Neural progenitor cell (in vitro differentiated cells): ENCODE data around the gene FAM217A. TPM values are rescaled to one million over a fixed set of nuclear protein-coding genes. Genes with fewer than 3 reads are reported as not detected.

Experiments used
- DNase-seq: peaks from one replicate; pipeline ENCODE4 v3.0.0-alpha.2; 2016; ENCODE audit warnings: low spot score
- H2AFZ ChIP-seq: fragments of 200-600 bp; sonication (generic); replicated peaks from 2 replicates; pipeline ENCODE4 v1.6.1; 2016; ENCODE audit warnings: antibody characterized with exemption
- H3F3A ChIP-seq: fragments of 200-600 bp; sonication (generic); 2 replicates; pipeline ENCODE4 v1.6.1; 2016; ENCODE audit warnings: antibody characterized with exemption, low read depth
- H3K27ac ChIP-seq: fragments of 200-600 bp; sonication (generic); 2 replicates; pipeline ENCODE4 v1.5.1; 2016; ENCODE audit warnings: mild to moderate bottlenecking
- H3K27me3 ChIP-seq: fragments of 200-600 bp; sonication (generic); 2 replicates; pipeline ENCODE4 v1.6.1; 2016; ENCODE audit warnings: mild to moderate bottlenecking, moderate library complexity
- H3K36me3 ChIP-seq: fragments of 200-600 bp; sonication (generic); 2 replicates; pipeline ENCODE4 v1.5.1; 2016
- H3K4me1 ChIP-seq: fragments of 200-600 bp; sonication (generic); 2 replicates; pipeline ENCODE4 v1.6.1; 2016; ENCODE audit warnings: mixed run types
- H3K4me2 ChIP-seq: fragments of 200-600 bp; sonication (generic); 2 replicates; pipeline ENCODE4 v1.6.1; 2016
- H3K4me3 ChIP-seq: fragments of 200-600 bp; sonication (generic); 2 replicates; pipeline ENCODE4 v1.5.1; 2016
- H3K79me2 ChIP-seq: fragments of 200-600 bp; sonication (generic); 2 replicates; pipeline ENCODE4 v1.6.1; 2016; ENCODE audit warnings: low read depth
- H3K9ac ChIP-seq: fragments of 200-600 bp; sonication (generic); 2 replicates; pipeline ENCODE4 v1.6.1; 2016
- H3K9me3 ChIP-seq: fragments of 200-600 bp; sonication (generic); 2 replicates; pipeline ENCODE4 v1.5.1; 2016; ENCODE audit warnings: low read depth
- H4K20me1 ChIP-seq: fragments of 200-600 bp; sonication (generic); 2 replicates; pipeline ENCODE4 v1.6.1; 2016; ENCODE audit warnings: low read depth
- H3K27ac Mint-ChIP-seq: 3 replicates; pipeline ENCODE4 v1.8.0; 2021; ENCODE audit warnings: mixed read lengths
- H3K27me3 Mint-ChIP-seq: 2 replicates; pipeline ENCODE4 v1.8.0; 2022; ENCODE audit warnings: low read depth, mild to moderate bottlenecking, inconsistent platforms, moderate library complexity, mixed read lengths; ENCODE audit not compliant: insufficient read depth
- H3K36me3 Mint-ChIP-seq: 3 replicates; pipeline ENCODE4 v1.8.0; 2021; ENCODE audit warnings: mixed read lengths
- H3K4me1 Mint-ChIP-seq: 3 replicates; pipeline ENCODE4 v1.8.0; 2021; ENCODE audit warnings: mixed read lengths
- H3K4me3 Mint-ChIP-seq: 3 replicates; pipeline ENCODE4 v1.8.0; 2021; ENCODE audit warnings: mild to moderate bottlenecking, moderate library complexity, mixed read lengths
- H3K9me3 Mint-ChIP-seq: 3 replicates; pipeline ENCODE4 v1.8.0; 2020; ENCODE audit warnings: mixed read lengths
- EZH2 ChIP-seq: fragments of 200-600 bp; sonication (generic); IDR thresholded peaks from 2 replicates; pipeline ENCODE4 v1.6.1; 2017; ENCODE audit warnings: antibody characterized with exemption, mild to moderate bottlenecking, moderate library complexity
- EZH2phosphoT487 ChIP-seq: fragments of 200-600 bp; sonication (generic); IDR thresholded peaks from 2 replicates; pipeline ENCODE4 v1.6.1; 2017; ENCODE audit warnings: antibody characterized with exemption
- total RNA-seq: library from RNA; depleted of rRNA; stranded (reverse); fragments of >200 nt; gene quantifications from 2 replicates; pipeline ENCODE4 v1.2.3, GENCODE V29; 2015; ENCODE audit warnings: low replicate concordance
- TF ChIP-seq, protein P1 (sequence below): fragments of 200-600 bp; sonication (generic); IDR thresholded peaks from 2 replicates; pipeline ENCODE4 v1.5.1; 2017; ENCODE audit warnings: antibody characterized with exemption, mild to moderate bottlenecking

The FAM217A gene
- total RNA-seq, 1 donor from 2014 or later, result not detected

- TF ChIP-seq EZH2, result no peak
- no peak for TF ChIP-seq EZH2phosphoT487
- DNase-seq, result no peak
- peaks cover 29% of the 10 kb centered on the region for H3F3A ChIP-seq
- H3K4me2 ChIP-seq, result peak overlapping the region; percentile 83
- no peaks in the 10 kb centered on the region for H3K27me3 ChIP-seq
- no peak overlapping the region for H2AFZ ChIP-seq
- H3K27ac ChIP-seq, result no peak overlapping the region
- H3K9ac ChIP-seq, result no peak overlapping the region
- H3K9me3 ChIP-seq, result no peaks in the 10 kb centered on the region
- H3K4me1 ChIP-seq, result peaks cover 16% of the 10 kb centered on the region
- Mint-ChIP-seq H3K36me3 (peaks cover 18% of the 10 kb centered on the region), H3K4me3 (peak overlapping the region; percentile 49), H3K9me3 (no peaks in the 10 kb centered on the region), H3K27me3 (peaks cover 2% of the 10 kb centered on the region), H3K4me1 (peaks cover 39% of the 10 kb centered on the region), H3K27ac (no peak overlapping the region)
- H3K79me2 ChIP-seq, result peaks cover 91% of the 10 kb centered on the region
- no peaks in the 10 kb centered on the region for H3K36me3 ChIP-seq
- peak overlapping the region; percentile 94 for H3K4me3 ChIP-seq
- H4K20me1 ChIP-seq, result peaks cover 66% of the 10 kb centered on the region
These were observed 55.7 kb downstream of the FAM217A start for GRCh38 chr6:4023240-4023639.

- peak overlapping the region; percentile 87 for H3K9ac ChIP-seq
- Mint-ChIP-seq H3K27me3 (peaks cover 2% of the 10 kb centered on the region), H3K36me3 (peaks cover 15% of the 10 kb centered on the region), H3K9me3 (no peaks in the 10 kb centered on the region), H3K4me1 (peaks cover 42% of the 10 kb centered on the region), H3K27ac (peak overlapping the region; percentile 90), H3K4me3 (peak overlapping the region; percentile 91)
- peak overlapping the region; percentile 94 for H3K4me3 ChIP-seq
- no peaks in the 10 kb centered on the region for H3K27me3 ChIP-seq
- TF ChIP-seq EZH2 (no peak), EZH2phosphoT487 (no peak)
- TF ChIP-seq, protein P1, sequence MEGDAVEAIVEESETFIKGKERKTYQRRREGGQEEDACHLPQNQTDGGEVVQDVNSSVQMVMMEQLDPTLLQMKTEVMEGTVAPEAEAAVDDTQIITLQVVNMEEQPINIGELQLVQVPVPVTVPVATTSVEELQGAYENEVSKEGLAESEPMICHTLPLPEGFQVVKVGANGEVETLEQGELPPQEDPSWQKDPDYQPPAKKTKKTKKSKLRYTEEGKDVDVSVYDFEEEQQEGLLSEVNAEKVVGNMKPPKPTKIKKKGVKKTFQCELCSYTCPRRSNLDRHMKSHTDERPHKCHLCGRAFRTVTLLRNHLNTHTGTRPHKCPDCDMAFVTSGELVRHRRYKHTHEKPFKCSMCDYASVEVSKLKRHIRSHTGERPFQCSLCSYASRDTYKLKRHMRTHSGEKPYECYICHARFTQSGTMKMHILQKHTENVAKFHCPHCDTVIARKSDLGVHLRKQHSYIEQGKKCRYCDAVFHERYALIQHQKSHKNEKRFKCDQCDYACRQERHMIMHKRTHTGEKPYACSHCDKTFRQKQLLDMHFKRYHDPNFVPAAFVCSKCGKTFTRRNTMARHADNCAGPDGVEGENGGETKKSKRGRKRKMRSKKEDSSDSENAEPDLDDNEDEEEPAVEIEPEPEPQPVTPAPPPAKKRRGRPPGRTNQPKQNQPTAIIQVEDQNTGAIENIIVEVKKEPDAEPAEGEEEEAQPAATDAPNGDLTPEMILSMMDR, result no peak
- H2AFZ ChIP-seq, result peak overlapping the region; percentile 38
- H3K4me2 ChIP-seq, result peak overlapping the region; percentile 83
- peaks cover 41% of the 10 kb centered on the region for H3F3A ChIP-seq
- no peak for DNase-seq
- H3K4me1 ChIP-seq, result peaks cover 18% of the 10 kb centered on the region
- peak overlapping the region; percentile 96 for H3K27ac ChIP-seq
- peaks cover 54% of the 10 kb centered on the region for H4K20me1 ChIP-seq
- no peaks in the 10 kb centered on the region for H3K9me3 ChIP-seq
- H3K36me3 ChIP-seq, result no peaks in the 10 kb centered on the region
- peaks cover 91% of the 10 kb centered on the region for H3K79me2 ChIP-seq
These were observed 56.9 kb downstream of the FAM217A start for GRCh38 chr6:4021854-4022695.

GRCh38 chr6:4021133-4021853 is 57.6 kb downstream of the FAM217A start:
- Mint-ChIP-seq H3K4me1 (peaks cover 39% of the 10 kb centered on the region), H3K9me3 (no peaks in the 10 kb centered on the region), H3K36me3 (peaks cover 9% of the 10 kb centered on the region), H3K4me3 (peak overlapping the region; percentile 91), H3K27me3 (peaks cover 2% of the 10 kb centered on the region), H3K27ac (peak overlapping the region; percentile 100)
- Histone ChIP-seq H3K27ac (peak overlapping the region; percentile 96), H3K4me1 (peaks cover 23% of the 10 kb centered on the region), H3K4me2 (peak overlapping the region; percentile 83), H4K20me1 (peaks cover 49% of the 10 kb centered on the region), H3K9ac (peak overlapping the region; percentile 87), H3K27me3 (no peaks in the 10 kb centered on the region), H2AFZ (peak overlapping the region; percentile 38), H3K36me3 (no peaks in the 10 kb centered on the region), H3K9me3 (no peaks in the 10 kb centered on the region), H3F3A (peaks cover 42% of the 10 kb centered on the region), H3K79me2 (peaks cover 91% of the 10 kb centered on the region), H3K4me3 (peak overlapping the region; percentile 94)
- TF ChIP-seq EZH2phosphoT487, result no peak
- TF ChIP-seq, protein P1, result peak; percentile 50
- peak; percentile 96 for DNase-seq
